Cardiac muscle cell (in vitro differentiated cells and primary cell): ENCODE data around the gene CTSD. TPM values are rescaled to one million over a fixed set of nuclear protein-coding genes. Genes with fewer than 3 reads are reported as not detected.
"Not testable (repeated sequence)": the region's sequence is repeated elsewhere in the genome, so short reads cannot be mapped to it uniquely, and the experiment has no call there.

Experiments
- DNase-seq, 2 donors: peaks; one replicate each; pipeline versions ENCODE4 v3.0.0 to v3.0.0-alpha.2; 2010 to 2017; ENCODE audit warnings: low read depth in 1 of 2, low spot score in 1 of 2
- H3K27ac ChIP-seq: fragments of 200-600 bp; sonication (generic); 2 replicates; pipeline ENCODE4 v1.5.1; 2016
- H3K27me3 ChIP-seq: fragments of 200-600 bp; sonication (generic); 2 replicates; pipeline ENCODE4 v1.6.0; 2016; ENCODE audit warnings: control low read depth
- H3K36me3 ChIP-seq: fragments of 200-600 bp; sonication (generic); 2 replicates; pipeline ENCODE4 v1.5.1; 2016; ENCODE audit warnings: control low read depth
- H3K4me1 ChIP-seq: fragments of 200-600 bp; sonication (generic); 2 replicates; pipeline ENCODE4 v1.8.1; 2017; ENCODE audit warnings: low read depth, mild to moderate bottlenecking, mixed run types
- H3K4me3 ChIP-seq: fragments of 200-600 bp; sonication (generic); 2 replicates; pipeline ENCODE4 v1.5.1; 2016; ENCODE audit warnings: mild to moderate bottlenecking
- H3K9me3 ChIP-seq: fragments of 200-600 bp; sonication (generic); 2 replicates; pipeline ENCODE4 v1.5.1; 2017; ENCODE audit warnings: low read depth, mild to moderate bottlenecking, control low read depth
- CTCF ChIP-seq: IDR thresholded peaks from 2 replicates; pipeline ENCODE4 v1.5.1; 2012; ENCODE audit warnings: low read depth, mild to moderate bottlenecking, low read length
- polyA plus RNA-seq: library from polyadenylated mRNA; unstranded; fragments of >200 nt; fragmentation: Nextera tagmentation; extraction: Ambion mirVana; gene quantifications from 2 replicates; pipeline ENCODE4 v1.2.1, GENCODE V29; 2016
- total RNA-seq: library from RNA; depleted of rRNA; stranded (reverse); fragments of >200 nt; gene quantifications from 2 replicates; pipeline ENCODE4 v1.2.3, GENCODE V29; 2016

CTSD gene
- total and polyA plus RNA-seq, 2 experiments from 2014 or later = 221 to 258 TPM

GRCh38 chr11:1805525-1805924, 41.8 kb upstream of the CTSD start:
- Histone ChIP-seq H3K27ac (no peak overlapping the region), H3K4me1 (peaks cover 6% of the 10 kb centered on the region), H3K36me3 (no peaks in the 10 kb centered on the region), H3K9me3 (no peaks in the 10 kb centered on the region), H3K27me3 (no peaks in the 10 kb centered on the region), H3K4me3 (no peak overlapping the region)
- no peak for TF ChIP-seq CTCF
- no peak for DNase-seq

GRCh38 chr11:1803835-1804519, 40.2 kb upstream of the CTSD start:
- H3K4me3 ChIP-seq, DNase-seq, H3K27ac ChIP-seq, H3K27me3 ChIP-seq, H3K9me3 ChIP-seq, H3K36me3 ChIP-seq, H3K4me1 ChIP-seq: not testable (repeated sequence)

GRCh38 chr11:1803246-1803645, 39.5 kb upstream of the CTSD start:
- TF ChIP-seq CTCF = no peak
- H3K4me1 ChIP-seq = peaks cover 6% of the 10 kb centered on the region
- no peak overlapping the region for H3K4me3 ChIP-seq
- H3K27ac ChIP-seq = no peak overlapping the region
- no peak for DNase-seq
- no peaks in the 10 kb centered on the region for H3K27me3 ChIP-seq
- H3K9me3 ChIP-seq = no peaks in the 10 kb centered on the region
- H3K36me3 ChIP-seq = no peaks in the 10 kb centered on the region

- Histone ChIP-seq H3K27me3 (peaks cover 4% of the 10 kb centered on the region), H3K27ac (no peak overlapping the region), H3K4me3 (no peak overlapping the region), H3K4me1 (no peaks in the 10 kb centered on the region), H3K9me3 (no peaks in the 10 kb centered on the region), H3K36me3 (no peaks in the 10 kb centered on the region)
- TF ChIP-seq CTCF = no peak
- DNase-seq = no peak
Measured at GRCh38 chr11:1797391-1798125, 33.8 kb upstream of the CTSD start.

GRCh38 chr11:1796413-1797011, 32.8 kb upstream of the CTSD start:
- no peaks in the 10 kb centered on the region for H3K4me1 ChIP-seq
- no peaks in the 10 kb centered on the region for H3K9me3 ChIP-seq
- peaks cover 4% of the 10 kb centered on the region for H3K27me3 ChIP-seq
- H3K4me3 ChIP-seq = no peak overlapping the region
- no peak for DNase-seq
- TF ChIP-seq CTCF = no peak
- no peak overlapping the region for H3K27ac ChIP-seq
- no peaks in the 10 kb centered on the region for H3K36me3 ChIP-seq

- no peak for DNase-seq
- no peak for TF ChIP-seq CTCF
- H3K27ac ChIP-seq = no peak overlapping the region
- peaks cover 11% of the 10 kb centered on the region for H3K27me3 ChIP-seq
- H3K36me3 ChIP-seq = no peaks in the 10 kb centered on the region
- no peaks in the 10 kb centered on the region for H3K9me3 ChIP-seq
- H3K4me3 ChIP-seq = no peak overlapping the region
- no peaks in the 10 kb centered on the region for H3K4me1 ChIP-seq
Measured at GRCh38 chr11:1793081-1793480, 29.4 kb upstream of the CTSD start.
